Mucosa of descending colon (tissue), 3 donors: Measurements from ENCODE around the gene ZDHHC3. TPM values are rescaled to one million over a fixed set of nuclear protein-coding genes. Genes with fewer than 3 reads are reported as not detected.

Source experiments
- ATAC-seq: fragments of 200-7000 bp; cut with Tn5 transposase; one replicate; pipeline ENCODE4 v1.9.1; 2020; ENCODE audit warnings: mild to moderate bottlenecking, moderate library complexity
- DNase-seq, 3 donors: peaks; one replicate each; pipeline ENCODE4 v3.0.0-alpha.2; 2020
- H3K36me3 ChIP-seq: fragments of 200-600 bp; one replicate; pipeline ENCODE4 v1.8.0; 2021; ENCODE audit warnings: low read depth, mild to moderate bottlenecking
- H3K4me1 ChIP-seq: fragments of 200-600 bp; one replicate; pipeline ENCODE4 v1.8.0; 2021; ENCODE audit warnings: low read depth, mild to moderate bottlenecking
- H3K4me3 ChIP-seq: fragments of 200-600 bp; one replicate; pipeline ENCODE4 v1.8.0; 2021; ENCODE audit warnings: mild to moderate bottlenecking
- H3K9me3 ChIP-seq: fragments of 200-600 bp; one replicate; pipeline ENCODE4 v1.8.0; 2021; ENCODE audit warnings: mild to moderate bottlenecking
- intact Hi-C, 2 donors: fragments of 100-400 bp; cut with DNase I in 1 of 2; cut with micrococcal nuclease in 1 of 2; formaldehyde crosslinking; loops; one replicate each; pipeline versions ENCODE4 v1.11.0 to v1.11.1; 2022; cut with DNase I, micrococcal nuclease
- total RNA-seq, 3 donors: library from RNA; stranded (reverse); fragmentation: NEBNext Ultra II Directional in 2 of 3; extraction: Animal tissue kit (Norgen Biotek cat#: 25700) in 2 of 3; gene quantifications; one replicate each; pipeline versions ENCODE4 v1.2.1 to v1.2.4, GENCODE V29; 2021 to 2023
- TF ChIP-seq, protein P1 (sequence below): fragments of 200-600 bp; IDR thresholded peaks from one replicate; pipeline ENCODE4 v1.8.0; 2022; ENCODE audit warnings: antibody characterized with exemption, mild to moderate bottlenecking
- donor health status: DM: no; HTN: no; CAD: no; lungs with moderate emphysema.
- donor health status: DM: no; HTN: no; CAD: no.
- donor health status: DM: no; HTN: yes; CAD: no.

The ZDHHC3 gene
- total RNA-seq, 3 donors from 2014 or later: 94.7 to 204 (median 143) TPM

DNA sequence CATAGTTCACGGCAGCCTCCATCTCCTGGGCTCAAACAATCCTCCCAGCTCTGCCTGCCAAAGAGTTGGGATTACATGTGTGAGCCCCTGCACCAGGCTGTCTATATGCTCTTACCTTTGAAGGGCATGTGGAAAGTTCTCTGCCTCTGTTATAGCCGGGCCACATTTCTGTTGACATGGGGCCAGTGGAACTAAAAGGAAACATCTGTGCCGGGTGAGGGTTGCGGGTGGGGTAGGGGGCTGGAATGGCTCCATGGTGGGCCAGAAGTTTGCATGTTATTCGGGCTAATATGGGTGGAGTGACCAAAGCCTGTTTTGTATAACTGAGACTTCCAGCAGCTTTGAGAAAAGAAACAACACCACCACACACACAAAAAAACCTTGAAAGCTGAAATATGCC lies 41.8 kb upstream of the ZDHHC3 start:
- DNase-seq (no peak), ATAC-seq (no peak)
- Histone ChIP-seq H3K4me3 (no peak overlapping the region), H3K9me3 (no peaks in the 10 kb centered on the region), H3K36me3 (no peaks in the 10 kb centered on the region), H3K4me1 (no peaks in the 10 kb centered on the region)
- intact Hi-C loops: no loop called here
- TF ChIP-seq, protein P1, sequence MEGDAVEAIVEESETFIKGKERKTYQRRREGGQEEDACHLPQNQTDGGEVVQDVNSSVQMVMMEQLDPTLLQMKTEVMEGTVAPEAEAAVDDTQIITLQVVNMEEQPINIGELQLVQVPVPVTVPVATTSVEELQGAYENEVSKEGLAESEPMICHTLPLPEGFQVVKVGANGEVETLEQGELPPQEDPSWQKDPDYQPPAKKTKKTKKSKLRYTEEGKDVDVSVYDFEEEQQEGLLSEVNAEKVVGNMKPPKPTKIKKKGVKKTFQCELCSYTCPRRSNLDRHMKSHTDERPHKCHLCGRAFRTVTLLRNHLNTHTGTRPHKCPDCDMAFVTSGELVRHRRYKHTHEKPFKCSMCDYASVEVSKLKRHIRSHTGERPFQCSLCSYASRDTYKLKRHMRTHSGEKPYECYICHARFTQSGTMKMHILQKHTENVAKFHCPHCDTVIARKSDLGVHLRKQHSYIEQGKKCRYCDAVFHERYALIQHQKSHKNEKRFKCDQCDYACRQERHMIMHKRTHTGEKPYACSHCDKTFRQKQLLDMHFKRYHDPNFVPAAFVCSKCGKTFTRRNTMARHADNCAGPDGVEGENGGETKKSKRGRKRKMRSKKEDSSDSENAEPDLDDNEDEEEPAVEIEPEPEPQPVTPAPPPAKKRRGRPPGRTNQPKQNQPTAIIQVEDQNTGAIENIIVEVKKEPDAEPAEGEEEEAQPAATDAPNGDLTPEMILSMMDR: no peak

DNA sequence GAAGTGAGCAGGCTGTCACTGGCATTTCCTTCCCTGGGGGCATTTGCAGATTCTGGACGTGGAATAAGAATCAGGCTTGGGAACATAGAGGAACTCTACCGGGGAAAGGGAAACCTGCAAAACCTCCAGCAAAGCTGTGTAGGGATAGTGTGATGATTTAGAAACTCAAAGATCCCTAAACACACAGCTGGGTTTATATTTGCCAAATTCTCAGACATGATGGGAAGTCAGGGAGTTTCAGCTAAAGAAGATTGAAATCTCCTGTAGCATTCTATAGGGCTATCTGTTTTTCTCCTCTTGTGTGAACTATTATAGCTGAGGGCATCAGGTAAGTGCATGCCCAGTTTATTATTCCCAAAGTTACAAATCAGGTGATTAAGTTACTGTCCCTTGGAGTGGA lies 40.9 kb upstream of the ZDHHC3 start:
- ATAC-seq (no peak), DNase-seq (no peak)
- Histone ChIP-seq H3K4me3 (no peak overlapping the region), H3K36me3 (no peaks in the 10 kb centered on the region), H3K9me3 (no peaks in the 10 kb centered on the region), H3K4me1 (no peaks in the 10 kb centered on the region)
- intact Hi-C loops: no loop called here
- TF ChIP-seq, protein P1: no peak

DNA sequence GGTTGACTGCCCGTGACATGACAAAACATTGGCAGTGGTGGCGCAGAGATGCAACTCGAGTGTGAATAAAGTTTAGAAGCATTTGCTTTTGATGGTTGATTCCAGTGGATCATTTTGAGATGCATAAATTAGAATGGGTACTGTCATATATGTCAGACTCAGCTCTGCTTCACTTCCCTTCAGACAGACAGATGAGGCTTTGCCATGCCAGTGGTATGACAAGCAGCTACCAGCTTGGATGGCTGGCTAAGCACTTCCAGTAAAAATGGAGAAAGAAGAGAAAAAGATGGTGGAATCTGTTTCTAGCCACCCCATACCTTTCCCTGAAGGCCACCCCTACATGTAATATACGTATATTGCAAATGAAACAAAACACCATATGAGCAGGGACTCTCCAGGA lies 36.6 kb upstream of the ZDHHC3 start:
- H3K4me3 ChIP-seq: no peak overlapping the region
- no peaks in the 10 kb centered on the region for H3K4me1 ChIP-seq
- no peaks in the 10 kb centered on the region for H3K9me3 ChIP-seq
- H3K36me3 ChIP-seq: no peaks in the 10 kb centered on the region
- DNase-seq: no peak
- TF ChIP-seq, protein P1: no peak
- ATAC-seq: no peak
- intact Hi-C loops: no loop called here

GRCh38 chr3:45011756-45012508 lies 36.0 kb upstream of the ZDHHC3 start:
- H3K4me3 ChIP-seq: no peak overlapping the region
- H3K36me3 ChIP-seq: no peaks in the 10 kb centered on the region
- ATAC-seq (peak; percentile 66), DNase-seq (peak in 1 of 3 donors; percentile 60)
- no peaks in the 10 kb centered on the region for H3K9me3 ChIP-seq
- intact Hi-C loops: no loop called here
- TF ChIP-seq, protein P1: no peak
- no peaks in the 10 kb centered on the region for H3K4me1 ChIP-seq

DNA sequence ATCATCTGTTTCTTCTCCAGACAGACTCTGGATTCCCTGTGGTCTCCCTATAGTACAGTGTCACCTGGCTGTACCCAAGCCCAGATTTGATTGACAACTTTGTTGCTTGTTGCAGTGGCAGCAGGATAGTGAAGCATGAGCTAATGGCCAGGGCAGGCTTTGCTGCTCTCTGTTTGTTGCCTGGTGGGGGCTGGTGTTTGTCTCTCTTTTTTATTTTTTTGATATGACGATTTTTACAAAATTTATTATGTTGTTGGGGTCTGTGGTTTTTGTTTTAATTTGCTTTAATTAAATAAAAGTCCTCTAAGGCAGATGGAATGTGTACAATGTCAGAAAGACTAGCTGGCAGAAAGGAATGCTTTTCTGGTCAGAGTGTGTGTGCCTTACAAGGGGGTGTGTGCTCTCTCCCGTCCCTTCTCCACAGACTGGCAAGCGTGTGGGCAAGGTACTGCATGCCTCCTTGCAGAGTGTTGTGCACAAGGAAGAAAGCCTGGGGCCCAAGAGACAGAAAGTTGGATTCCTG lies 34.9 kb upstream of the ZDHHC3 start:
- H3K9me3 ChIP-seq: no peaks in the 10 kb centered on the region
- intact Hi-C loops: no loop called here
- H3K36me3 ChIP-seq: no peaks in the 10 kb centered on the region
- TF ChIP-seq, protein P1: no peak
- ATAC-seq (peak; percentile 19), DNase-seq (no peak)
- no peaks in the 10 kb centered on the region for H3K4me1 ChIP-seq
- no peak overlapping the region for H3K4me3 ChIP-seq
